ENCODE measurements around the gene AGXT2.

AGXT2 gene

GRCh38 chr5:35004200-35004599 is 43.5 kb downstream of the AGXT2 start:
- Mint-ChIP-seq H3K27ac (ENCODE audit: low read depth) (no peak overlapping the region), H3K4me3 (no peak overlapping the region), H3K9me3 (no peaks in the 10 kb centered on the region), H3K36me3 (ENCODE audit: insufficient read depth) (peaks cover 2% of the 10 kb centered on the region), H3K27me3 (peaks cover 47% of the 10 kb centered on the region), H3K4me1 (no peaks in the 10 kb centered on the region)
- ATAC-seq (replicated peaks; ENCODE audit: extremely low read depth, poor library complexity, severe bottlenecking) (no peak), DNase-seq (ENCODE audit: low spot score in 2 of 2) (no peak)

- H3K4me1 Mint-ChIP-seq = no peaks in the 10 kb centered on the region
- no peak overlapping the region for H3K27ac Mint-ChIP-seq (ENCODE audit: low read depth)
- peaks cover 38% of the 10 kb centered on the region for H3K27me3 Mint-ChIP-seq
- peaks cover 2% of the 10 kb centered on the region for H3K36me3 Mint-ChIP-seq (ENCODE audit: insufficient read depth)
- H3K4me3 Mint-ChIP-seq = no peak overlapping the region
- no peaks in the 10 kb centered on the region for H3K9me3 Mint-ChIP-seq
- DNase-seq (ENCODE audit: low spot score in 2 of 2) = peak; percentile 26 to 28
- peak; percentile 46 for ATAC-seq (replicated peaks; ENCODE audit: extremely low read depth, poor library complexity, severe bottlenecking)
These were observed 44.5 kb downstream of the AGXT2 start for GRCh38 chr5:35003018-35003957.

- DNase-seq (ENCODE audit: low spot score in 2 of 2) (no peak), ATAC-seq (replicated peaks; ENCODE audit: extremely low read depth, poor library complexity, severe bottlenecking) (no peak)
- Mint-ChIP-seq H3K9me3 (no peaks in the 10 kb centered on the region), H3K27ac (ENCODE audit: low read depth) (no peak overlapping the region), H3K27me3 (peaks cover 30% of the 10 kb centered on the region), H3K4me1 (no peaks in the 10 kb centered on the region), H3K4me3 (no peak overlapping the region), H3K36me3 (ENCODE audit: insufficient read depth) (peaks cover 2% of the 10 kb centered on the region)
These were observed 45.3 kb downstream of the AGXT2 start for GRCh38 chr5:35002459-35002858.

GRCh38 chr5:35001842-35002241 is 45.9 kb downstream of the AGXT2 start:
- Mint-ChIP-seq H3K36me3 (ENCODE audit: insufficient read depth) (peaks cover 2% of the 10 kb centered on the region), H3K4me1 (no peaks in the 10 kb centered on the region), H3K9me3 (no peaks in the 10 kb centered on the region), H3K27me3 (peaks cover 31% of the 10 kb centered on the region), H3K4me3 (no peak overlapping the region), H3K27ac (ENCODE audit: low read depth) (no peak overlapping the region)
- DNase-seq (ENCODE audit: low spot score in 2 of 2) (no peak), ATAC-seq (replicated peaks; ENCODE audit: extremely low read depth, poor library complexity, severe bottlenecking) (no peak)

- Mint-ChIP-seq H3K27me3 (peaks cover 45% of the 10 kb centered on the region), H3K36me3 (ENCODE audit: insufficient read depth) (peaks cover 2% of the 10 kb centered on the region), H3K9me3 (no peaks in the 10 kb centered on the region), H3K4me3 (no peak overlapping the region), H3K4me1 (no peaks in the 10 kb centered on the region), H3K27ac (ENCODE audit: low read depth) (no peak overlapping the region)
- ATAC-seq (replicated peaks; ENCODE audit: extremely low read depth, poor library complexity, severe bottlenecking) = no peak
- no peak for DNase-seq (ENCODE audit: low spot score in 2 of 2)
These were observed 49.5 kb downstream of the AGXT2 start for GRCh38 chr5:34998058-34998789.

GRCh38 chr5:34996261-34996660 is 51.5 kb downstream of the AGXT2 start:
- Mint-ChIP-seq H3K27ac (ENCODE audit: low read depth) (no peak overlapping the region), H3K4me1 (no peaks in the 10 kb centered on the region), H3K36me3 (ENCODE audit: insufficient read depth) (no peaks in the 10 kb centered on the region), H3K9me3 (no peaks in the 10 kb centered on the region), H3K27me3 (peaks cover 46% of the 10 kb centered on the region), H3K4me3 (no peak overlapping the region)
- no peak for DNase-seq (ENCODE audit: low spot score in 2 of 2)
- no peak for ATAC-seq (replicated peaks; ENCODE audit: extremely low read depth, poor library complexity, severe bottlenecking)

- no peak for ATAC-seq (replicated peaks; ENCODE audit: extremely low read depth, poor library complexity, severe bottlenecking)
- DNase-seq (ENCODE audit: low spot score in 2 of 2) = no peak
- no peaks in the 10 kb centered on the region for H3K36me3 Mint-ChIP-seq (ENCODE audit: insufficient read depth)
- H3K9me3 Mint-ChIP-seq = no peaks in the 10 kb centered on the region
- H3K4me3 Mint-ChIP-seq = no peak overlapping the region
- no peak overlapping the region for H3K27ac Mint-ChIP-seq (ENCODE audit: low read depth)
- peaks cover 68% of the 10 kb centered on the region for H3K27me3 Mint-ChIP-seq
- H3K4me1 Mint-ChIP-seq = no peaks in the 10 kb centered on the region
These were observed 53.8 kb downstream of the AGXT2 start for GRCh38 chr5:34993951-34994350.

- no peak for ATAC-seq (replicated peaks; ENCODE audit: extremely low read depth, poor library complexity, severe bottlenecking)
- no peak overlapping the region for H3K27ac Mint-ChIP-seq (ENCODE audit: low read depth)
- H3K27me3 Mint-ChIP-seq = peaks cover 86% of the 10 kb centered on the region
These were observed 56.1 kb downstream of the AGXT2 start for GRCh38 chr5:34991486-34992238.

GRCh38 chr5:34986965-34987364 is 60.8 kb downstream of the AGXT2 start:
- DNase-seq (ENCODE audit: low spot score in 2 of 2) (no peak), ATAC-seq (replicated peaks; ENCODE audit: extremely low read depth, poor library complexity, severe bottlenecking) (no peak)
- Mint-ChIP-seq H3K27me3 (peaks cover 61% of the 10 kb centered on the region), H3K4me3 (no peak overlapping the region), H3K4me1 (no peaks in the 10 kb centered on the region), H3K9me3 (peaks cover 19% of the 10 kb centered on the region), H3K27ac (ENCODE audit: low read depth) (no peak overlapping the region), H3K36me3 (ENCODE audit: insufficient read depth) (no peaks in the 10 kb centered on the region)

More at GRCh38 chr5:34991486-34992238, 56.1 kb downstream of the AGXT2 start:
- Mint-ChIP-seq H3K4me3 (no peak overlapping the region), H3K36me3 (ENCODE audit: insufficient read depth) (no peaks in the 10 kb centered on the region), H3K9me3 (peaks cover 11% of the 10 kb centered on the region), H3K4me1 (no peaks in the 10 kb centered on the region)
- DNase-seq (ENCODE audit: low spot score in 2 of 2) = no peak

- H3K4me1 Mint-ChIP-seq = no peaks in the 10 kb centered on the region
These were observed 64.9 kb downstream of the AGXT2 start for GRCh38 chr5:34982823-34983222.

GRCh38 chr5:34978681-34979080 is 69.1 kb downstream of the AGXT2 start:
- DNase-seq (ENCODE audit: low spot score in 2 of 2) (no peak), ATAC-seq (replicated peaks; ENCODE audit: extremely low read depth, poor library complexity, severe bottlenecking) (no peak)
- no peak overlapping the region for H3K4me3 Mint-ChIP-seq
- H3K27ac Mint-ChIP-seq (ENCODE audit: low read depth) = no peak overlapping the region
- H3K9me3 Mint-ChIP-seq = no peaks in the 10 kb centered on the region
- peaks cover 17% of the 10 kb centered on the region for H3K27me3 Mint-ChIP-seq
- H3K36me3 Mint-ChIP-seq (ENCODE audit: insufficient read depth) = no peaks in the 10 kb centered on the region
- no peaks in the 10 kb centered on the region for H3K4me1 Mint-ChIP-seq

More at GRCh38 chr5:34982823-34983222, 64.9 kb downstream of the AGXT2 start:
- Mint-ChIP-seq H3K27me3 (peaks cover 23% of the 10 kb centered on the region), H3K9me3 (peaks cover 18% of the 10 kb centered on the region), H3K4me3 (no peak overlapping the region), H3K36me3 (ENCODE audit: insufficient read depth) (no peaks in the 10 kb centered on the region), H3K27ac (ENCODE audit: low read depth) (no peak overlapping the region)
- DNase-seq (ENCODE audit: low spot score in 2 of 2) (no peak), ATAC-seq (replicated peaks; ENCODE audit: extremely low read depth, poor library complexity, severe bottlenecking) (no peak)

- no peaks in the 10 kb centered on the region for H3K9me3 Mint-ChIP-seq
- H3K27ac Mint-ChIP-seq (ENCODE audit: low read depth) = no peak overlapping the region
- ATAC-seq (replicated peaks; ENCODE audit: extremely low read depth, poor library complexity, severe bottlenecking) = no peak
- no peaks in the 10 kb centered on the region for H3K4me1 Mint-ChIP-seq
- H3K27me3 Mint-ChIP-seq = peaks cover 17% of the 10 kb centered on the region
- no peak for DNase-seq (ENCODE audit: low spot score in 2 of 2)
- no peak overlapping the region for H3K4me3 Mint-ChIP-seq
- no peaks in the 10 kb centered on the region for H3K36me3 Mint-ChIP-seq (ENCODE audit: insufficient read depth)
These were observed 69.7 kb downstream of the AGXT2 start for GRCh38 chr5:34977934-34978613.

All from central memory CD8-positive, alpha-beta T cell (primary cell).